GM23248 (cell line): ENCODE data around the gene TDRD12. TPM values are rescaled to one million over a fixed set of nuclear protein-coding genes. Genes with fewer than 3 reads are reported as not detected.

ENCODE experiments used
- DNase-seq: peaks from one replicate; pipeline ENCODE4 v3.0.0-alpha.2; 2015
- H2AFZ ChIP-seq: fragments of 200-600 bp; sonication (generic); 2 replicates; pipeline ENCODE4 v1.6.1; 2016; ENCODE audit warnings: antibody characterized with exemption
- H3F3A ChIP-seq: fragments of 200-600 bp; sonication (generic); 2 replicates; pipeline ENCODE4 v1.6.1; 2016; ENCODE audit warnings: mild to moderate bottlenecking, antibody characterized with exemption, mixed run types; ENCODE audit not compliant: insufficient read depth
- H3K27ac ChIP-seq: fragments of 200-600 bp; sonication (generic); 2 replicates; pipeline ENCODE4 v1.5.1; 2016; ENCODE audit warnings: mild to moderate bottlenecking
- H3K27me3 ChIP-seq: fragments of 200-600 bp; sonication (generic); replicated peaks from 2 replicates; pipeline ENCODE4 v1.6.1; 2016; ENCODE audit warnings: mild to moderate bottlenecking; ENCODE audit not compliant: insufficient read depth
- H3K36me3 ChIP-seq: fragments of 200-600 bp; sonication (generic); 2 replicates; pipeline ENCODE4 v1.6.1; 2016; ENCODE audit warnings: low read depth, mild to moderate bottlenecking
- H3K4me1 ChIP-seq: fragments of 200-600 bp; sonication (generic); 2 replicates; pipeline ENCODE4 v1.6.1; 2016; ENCODE audit warnings: mild to moderate bottlenecking; ENCODE audit not compliant: insufficient read depth
- H3K4me2 ChIP-seq: fragments of 200-600 bp; sonication (generic); one replicate; pipeline ENCODE4 v1.6.1; 2016; ENCODE audit warnings: mild to moderate bottlenecking; ENCODE audit not compliant: unreplicated experiment
- H3K4me3 ChIP-seq: fragments of 200-600 bp; sonication (generic); 2 replicates; pipeline ENCODE4 v1.5.1; 2016; ENCODE audit warnings: mild to moderate bottlenecking
- H3K79me2 ChIP-seq: fragments of 200-600 bp; sonication (generic); 2 replicates; pipeline ENCODE4 v1.6.1; 2016; ENCODE audit warnings: mild to moderate bottlenecking; ENCODE audit not compliant: insufficient read depth
- H3K9ac ChIP-seq: fragments of 200-600 bp; sonication (generic); 2 replicates; pipeline ENCODE4 v1.6.1; 2016; ENCODE audit warnings: mild to moderate bottlenecking
- H3K9me2 ChIP-seq: fragments of 200-600 bp; sonication (generic); 2 replicates; pipeline ENCODE4 v1.6.1; 2016; ENCODE audit warnings: mixed run types, mild to moderate bottlenecking, moderate library complexity; ENCODE audit not compliant: insufficient read depth
- H3K9me3 ChIP-seq: fragments of 200-600 bp; sonication (generic); one replicate; pipeline ENCODE4 v1.6.1; 2017; ENCODE audit warnings: low read depth
- H4K20me1 ChIP-seq: fragments of 200-600 bp; sonication (generic); 2 replicates; pipeline ENCODE4 v1.6.0; 2016; ENCODE audit not compliant: insufficient read depth
- EZH2 ChIP-seq: fragments of 200-600 bp; sonication (generic); IDR thresholded peaks from 2 replicates; pipeline ENCODE4 v1.6.1; 2018; ENCODE audit warnings: antibody characterized with exemption, mild to moderate bottlenecking; ENCODE audit not compliant: insufficient read depth, poor library complexity, severe bottlenecking
- EZH2phosphoT487 ChIP-seq: fragments of 200-600 bp; sonication (generic); IDR thresholded peaks from 2 replicates; pipeline ENCODE4 v1.6.1; 2018; ENCODE audit warnings: antibody characterized with exemption, moderate library complexity, mild to moderate bottlenecking, low read depth; ENCODE audit not compliant: insufficient read depth
- WGBS, 2 experiments: methylation state at CpG; one replicate each; pipeline ENCODE4 v1.1.6; 2015 to 2017; ENCODE audit warnings: low lambda C conversion rate in 2 of 2, low coverage in 1 of 2; ENCODE audit errors: missing lambda C conversion rate in 2 of 2; 5-methylcytosine and 5-hydroxymethylcytosine counted together
- in situ Hi-C: fragments of 300-500 bp; cut with MboI; formaldehyde crosslinking; loops from 2 replicates; pipeline ENCODE4 v1.15.0; 2020
- polyA plus RNA-seq: library from polyadenylated mRNA; unstranded; fragments of >200 nt; fragmentation: Nextera tagmentation; extraction: Ambion mirVana; gene quantifications from 2 replicates; pipeline ENCODE4 v1.2.1, GENCODE V29; 2016
- total RNA-seq: library from RNA; depleted of rRNA; stranded (reverse); fragments of >200 nt; shearing (Covaris generic); gene quantifications from 2 replicates; pipeline ENCODE4 v1.2.3, GENCODE V29; 2014

Gene TDRD12
- total and polyA plus RNA-seq, 2 experiments from 2014 or later, result 0.09 to 0.22 TPM

- no peaks in the 10 kb centered on the region for H3K9me3 ChIP-seq
- H3K4me1 ChIP-seq, result peaks cover 18% of the 10 kb centered on the region
- H3K9me2 ChIP-seq, result no peaks in the 10 kb centered on the region
- H2AFZ ChIP-seq, result peak overlapping the region; percentile 94
- H3K4me2 ChIP-seq, result peak overlapping the region; percentile 89
- H3F3A ChIP-seq, result no peaks in the 10 kb centered on the region
- H3K36me3 ChIP-seq, result no peaks in the 10 kb centered on the region
- TF ChIP-seq EZH2 (peak; percentile 67), EZH2phosphoT487 (no peak)
- peaks cover 19% of the 10 kb centered on the region for H3K27me3 ChIP-seq
- H3K79me2 ChIP-seq, result peaks cover 34% of the 10 kb centered on the region
- in situ Hi-C loops, result no loop called here
- H3K4me3 ChIP-seq, result peak overlapping the region; percentile 80
- DNase-seq, result peak; percentile 23
- H3K9ac ChIP-seq, result no peak overlapping the region
- H4K20me1 ChIP-seq, result no peaks in the 10 kb centered on the region; the same call in 1 of the 2 replicates
- no peak overlapping the region for H3K27ac ChIP-seq
- 6 to 7% methylated on average over 45 to 84 of the region's 93 CpGs for WGBS, 2 experiments
Measured at GRCh38 chr19:32676186-32676894, 43.2 kb upstream of the TDRD12 start.

GRCh38 chr19:32676895-32677359 lies 42.6 kb upstream of the TDRD12 start:
- WGBS, 2 experiments, result 30 to 32% methylated on average over 30 to 33 of the region's 33 CpGs
- no peak overlapping the region for H3K9ac ChIP-seq
- H4K20me1 ChIP-seq, result no peaks in the 10 kb centered on the region
- no peak overlapping the region for H2AFZ ChIP-seq
- H3K27me3 ChIP-seq, result peaks cover 19% of the 10 kb centered on the region
- H3K9me2 ChIP-seq, result no peaks in the 10 kb centered on the region
- H3K4me1 ChIP-seq, result peaks cover 12% of the 10 kb centered on the region
- no peak for DNase-seq
- peaks cover 29% of the 10 kb centered on the region for H3K79me2 ChIP-seq
- H3K4me2 ChIP-seq, result no peak overlapping the region
- no peaks in the 10 kb centered on the region for H3F3A ChIP-seq
- H3K4me3 ChIP-seq, result no peak overlapping the region
- TF ChIP-seq EZH2phosphoT487 (no peak), EZH2 (no peak)
- H3K36me3 ChIP-seq, result no peaks in the 10 kb centered on the region
- no peaks in the 10 kb centered on the region for H3K9me3 ChIP-seq
- in situ Hi-C loops, result no loop called here
- no peak overlapping the region for H3K27ac ChIP-seq

DNA sequence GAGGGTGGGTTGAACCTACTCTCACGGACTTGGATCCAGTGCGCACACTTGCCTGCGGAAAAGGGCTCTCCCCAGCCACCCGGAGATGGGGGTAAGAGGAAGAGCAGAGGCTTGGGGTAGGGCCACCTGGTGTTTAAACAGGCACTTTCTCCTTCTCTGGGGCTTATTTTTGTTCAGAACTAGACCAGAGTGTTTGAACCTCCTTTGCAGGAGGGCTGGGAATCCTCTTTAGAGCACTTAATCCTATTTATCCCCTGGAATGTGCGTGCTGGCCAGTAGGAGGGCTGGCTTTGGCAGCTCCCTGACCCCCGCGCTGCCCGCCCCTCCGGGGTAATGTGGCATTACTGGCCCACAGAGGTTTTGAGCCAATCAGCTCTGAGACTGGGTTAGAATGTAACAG lies 41.9 kb upstream of the TDRD12 start:
- no peaks in the 10 kb centered on the region for H3K9me2 ChIP-seq
- peaks cover 5% of the 10 kb centered on the region; the same call in 1 of the 2 replicates for H3K4me1 ChIP-seq
- WGBS, 2 experiments, result 88% methylated on average over 9 of the region's 9 CpGs
- no peak overlapping the region for H3K27ac ChIP-seq
- no peak for DNase-seq
- H2AFZ ChIP-seq, result no peak overlapping the region
- no peaks in the 10 kb centered on the region for H3K36me3 ChIP-seq
- H3K79me2 ChIP-seq, result peaks cover 21% of the 10 kb centered on the region
- H3K4me2 ChIP-seq, result no peak overlapping the region
- in situ Hi-C loops, result no loop called here
- no peak overlapping the region for H3K4me3 ChIP-seq
- H3K9me3 ChIP-seq, result no peaks in the 10 kb centered on the region
- no peak for TF ChIP-seq EZH2
- no peak for TF ChIP-seq EZH2phosphoT487
- H3K9ac ChIP-seq, result no peak overlapping the region
- H4K20me1 ChIP-seq, result no peaks in the 10 kb centered on the region
- H3F3A ChIP-seq, result no peaks in the 10 kb centered on the region
- peaks cover 19% of the 10 kb centered on the region for H3K27me3 ChIP-seq

- Histone ChIP-seq H3K9ac (no peak overlapping the region), H4K20me1 (no peaks in the 10 kb centered on the region), H3K27me3 (peaks cover 17% of the 10 kb centered on the region), H3K9me3 (no peaks in the 10 kb centered on the region), H3K4me3 (no peak overlapping the region), H3K4me1 (no peaks in the 10 kb centered on the region), H3K4me2 (no peak overlapping the region), H3K36me3 (no peaks in the 10 kb centered on the region), H3K79me2 (no peaks in the 10 kb centered on the region), H3K27ac (no peak overlapping the region), H3F3A (no peaks in the 10 kb centered on the region), H2AFZ (no peak overlapping the region), H3K9me2 (no peaks in the 10 kb centered on the region)
- TF ChIP-seq EZH2, result no peak
- TF ChIP-seq EZH2phosphoT487, result no peak
- 72 to 80% methylated on average over 2 of the region's 2 CpGs for WGBS, 2 experiments
- DNase-seq, result no peak
- in situ Hi-C loops, result no loop called here
Measured at GRCh38 chr19:32680986-32681385, 38.6 kb upstream of the TDRD12 start.
